Left ventricle myocardium superior (tissue), 1 donor: ENCODE measurements around the gene PARK7. TPM values are rescaled to one million over a fixed set of nuclear protein-coding genes. Genes with fewer than 3 reads are reported as not detected.
A peak's percentile ranks its signal among the peaks of the same experiment; 100 is the strongest.

Source experiments
- ATAC-seq: fragments of 200-7000 bp; cut with Tn5 transposase; one replicate; pipeline ENCODE4 v1.9.1; 2020; ENCODE audit warnings: mild to moderate bottlenecking, moderate library complexity
- DNase-seq: peaks from one replicate; pipeline ENCODE4 v3.0.0-alpha.2; 2020
- intact Hi-C: fragments of 100-400 bp; cut with micrococcal nuclease; formaldehyde crosslinking; loops from one replicate; pipeline ENCODE4 v1.11.0; 2022
- total RNA-seq: library from RNA; stranded (reverse); fragmentation: NEBNext Ultra II Directional; extraction: Animal tissue kit (Norgen Biotek cat#: 25700); gene quantifications from one replicate; pipeline ENCODE4 v1.2.1, GENCODE V29; 2021
- donor health status: DM: no; HTN: yes; CAD: no; lungs with severe emphysema.

PARK7 gene
- total RNA-seq, 1 donor from 2014 or later, result 335 TPM

GRCh38 chr1:8004113-8004802 lies 42.7 kb downstream of the PARK7 start:
- ATAC-seq (peak; percentile 13), DNase-seq (no peak)
- intact Hi-C loops, result no loop called here

- ATAC-seq (peak; percentile 92), DNase-seq (peak; percentile 89)
- intact Hi-C loops, result no loop called here
These were observed 43.5 kb downstream of the PARK7 start for GRCh38 chr1:8004803-8005573.

GRCh38 chr1:8006037-8006963 lies 44.8 kb downstream of the PARK7 start:
- DNase-seq, result no peak
- intact Hi-C loops, result no loop called here
- ATAC-seq, result no peak

GRCh38 chr1:8009043-8010002 lies 47.8 kb downstream of the PARK7 start:
- intact Hi-C loops, result loop anchor here (10.0 kb wide), 1 partner anchor 335 kb away; no protein-coding TSS in a partner anchor
- no peak for ATAC-seq
- no peak for DNase-seq

- DNase-seq (no peak), ATAC-seq (no peak)
- intact Hi-C loops, result loop anchor here (10.0 kb wide), 1 partner anchor 335 kb away; no protein-coding TSS in a partner anchor
These were observed 48.7 kb downstream of the PARK7 start for GRCh38 chr1:8010080-8010664.

GRCh38 chr1:8011016-8011415 lies 49.5 kb downstream of the PARK7 start:
- ATAC-seq, result no peak
- DNase-seq, result no peak
- intact Hi-C loops, result loop anchor here (10.0 kb wide), 1 partner anchor 334 kb away; no protein-coding TSS in a partner anchor

GRCh38 chr1:8011923-8012858 lies 50.7 kb downstream of the PARK7 start:
- DNase-seq, result no peak
- ATAC-seq, result no peak

GRCh38 chr1:8012955-8013354 lies 51.4 kb downstream of the PARK7 start:
- ATAC-seq (no peak), DNase-seq (no peak)
- intact Hi-C loops, result loop anchor here (10.0 kb wide), 1 partner anchor 332 kb away; no protein-coding TSS in a partner anchor

More at GRCh38 chr1:8011923-8012858, 50.7 kb downstream of the PARK7 start:
- intact Hi-C loops, result loop anchor here (10.0 kb wide), 1 partner anchor 333 kb away; no protein-coding TSS in a partner anchor

- intact Hi-C loops, result loop anchor here (10.0 kb wide), 1 partner anchor 331 kb away; no protein-coding TSS in a partner anchor
- DNase-seq, result no peak
- ATAC-seq, result no peak
These were observed 51.9 kb downstream of the PARK7 start for GRCh38 chr1:8013399-8013798.

GRCh38 chr1:8013800-8014199 lies 52.3 kb downstream of the PARK7 start:
- ATAC-seq, result no peak
- intact Hi-C loops, result loop anchor here (10.0 kb wide), 1 partner anchor 331 kb away; no protein-coding TSS in a partner anchor
- DNase-seq, result no peak

- intact Hi-C loops, result loop anchor here (10.0 kb wide), 1 partner anchor 330 kb away; no protein-coding TSS in a partner anchor
- ATAC-seq (no peak), DNase-seq (no peak)
These were observed 53.0 kb downstream of the PARK7 start for GRCh38 chr1:8014381-8014988.

GRCh38 chr1:8015036-8015808 lies 53.7 kb downstream of the PARK7 start:
- no peak for DNase-seq
- intact Hi-C loops, result loop anchor here (10.0 kb wide), 1 partner anchor 330 kb away; no protein-coding TSS in a partner anchor
- peak; percentile 81 for ATAC-seq

GRCh38 chr1:8015809-8016165 lies 54.3 kb downstream of the PARK7 start:
- ATAC-seq, result peak; percentile 85
- intact Hi-C loops, result loop anchor here (10.0 kb wide), 1 partner anchor 329 kb away; no protein-coding TSS in a partner anchor
- no peak for DNase-seq

- intact Hi-C loops, result loop anchor here (10.0 kb wide), 1 partner anchor 328 kb away; no protein-coding TSS in a partner anchor
- DNase-seq, result no peak
- ATAC-seq, result no peak
These were observed 54.8 kb downstream of the PARK7 start for GRCh38 chr1:8016210-8016894.

GRCh38 chr1:8016895-8017241 lies 55.4 kb downstream of the PARK7 start:
- ATAC-seq (no peak), DNase-seq (no peak)
- intact Hi-C loops, result loop anchor here (10.0 kb wide), 1 partner anchor 328 kb away; no protein-coding TSS in a partner anchor
